G401.6 (cell line): ENCODE measurements around the gene POU2AF1.

ENCODE experiments used
- FAIRE-seq: peaks from 2 replicates; lab custom pipeline; 2012; peaks lifted over from hg19 to GRCh38; lab: Jason Lieb, UNC

Gene POU2AF1

GRCh38 chr11:111310723-111311122 lies 68.4 kb downstream of the POU2AF1 start:
- FAIRE-seq, result no peak

DNA sequence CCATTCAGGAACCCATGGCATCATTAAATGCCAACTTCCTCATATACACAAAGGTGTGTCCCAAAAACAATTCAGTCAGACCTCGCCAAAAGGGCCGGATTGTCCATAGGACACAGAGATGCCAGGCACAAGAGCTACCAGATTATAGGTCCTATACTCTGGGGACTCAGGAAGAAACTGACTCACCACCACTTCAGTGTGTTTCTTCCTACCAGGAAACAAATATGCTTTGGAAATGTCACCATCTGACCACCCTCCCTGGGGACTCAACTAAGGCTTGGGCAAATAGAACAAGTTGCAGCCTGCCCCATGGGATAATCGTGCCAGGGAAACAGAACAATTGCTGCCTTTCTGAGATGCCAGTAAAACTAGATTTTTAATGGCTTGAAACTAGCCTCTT lies 69.0 kb downstream of the POU2AF1 start:
- no peak for FAIRE-seq

DNA sequence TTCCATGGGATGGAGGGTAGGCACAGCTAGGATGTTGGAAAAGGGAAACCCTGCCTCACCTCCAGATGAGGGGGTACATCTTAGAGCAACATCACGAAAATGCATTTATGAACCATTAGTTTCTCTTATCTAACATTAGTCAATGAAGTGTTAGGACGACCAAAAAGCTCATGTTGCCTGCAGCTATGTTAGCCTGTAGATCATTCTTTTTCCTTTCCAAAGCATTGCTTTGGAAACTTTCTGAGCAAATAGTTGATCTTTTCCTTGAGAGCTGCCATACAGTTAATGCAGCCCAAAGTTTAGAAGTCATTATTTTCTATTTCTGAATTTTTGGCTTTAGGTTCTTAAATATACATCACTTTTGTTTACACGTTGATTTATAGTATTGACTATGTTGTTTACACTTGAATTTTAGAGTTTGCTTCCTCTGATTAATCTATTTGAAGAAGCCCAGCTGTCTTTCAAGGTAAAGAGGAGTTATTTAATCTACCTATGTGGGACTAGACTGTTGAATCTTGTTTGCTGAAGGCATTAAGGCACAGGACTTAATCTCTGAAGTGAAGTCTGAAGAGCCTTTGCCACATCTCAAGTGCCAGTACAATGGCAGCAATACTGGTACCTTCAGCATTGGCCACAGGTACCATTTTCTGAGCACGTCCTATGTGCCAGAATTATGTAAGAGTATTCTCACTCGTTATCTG lies 69.7 kb downstream of the POU2AF1 start:
- no peak for FAIRE-seq

DNA sequence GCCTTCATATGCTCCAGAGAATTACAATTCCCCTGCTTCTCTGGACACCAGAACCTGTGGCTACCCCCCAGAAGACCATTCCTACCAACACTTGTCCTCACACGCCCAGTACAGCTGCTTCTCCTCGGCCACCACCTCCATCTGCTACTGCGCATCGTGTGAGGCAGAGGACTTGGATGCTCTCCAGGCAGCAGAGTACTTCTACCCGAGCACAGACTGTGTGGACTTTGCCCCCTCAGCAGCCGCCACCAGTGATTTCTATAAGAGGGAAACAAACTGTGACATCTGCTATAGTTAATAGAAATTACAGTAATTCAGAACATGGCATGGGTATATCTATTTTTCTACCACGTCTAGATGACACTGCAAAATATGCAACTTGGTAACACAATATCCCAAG lies 70.9 kb downstream of the POU2AF1 start:
- no peak for FAIRE-seq

DNA sequence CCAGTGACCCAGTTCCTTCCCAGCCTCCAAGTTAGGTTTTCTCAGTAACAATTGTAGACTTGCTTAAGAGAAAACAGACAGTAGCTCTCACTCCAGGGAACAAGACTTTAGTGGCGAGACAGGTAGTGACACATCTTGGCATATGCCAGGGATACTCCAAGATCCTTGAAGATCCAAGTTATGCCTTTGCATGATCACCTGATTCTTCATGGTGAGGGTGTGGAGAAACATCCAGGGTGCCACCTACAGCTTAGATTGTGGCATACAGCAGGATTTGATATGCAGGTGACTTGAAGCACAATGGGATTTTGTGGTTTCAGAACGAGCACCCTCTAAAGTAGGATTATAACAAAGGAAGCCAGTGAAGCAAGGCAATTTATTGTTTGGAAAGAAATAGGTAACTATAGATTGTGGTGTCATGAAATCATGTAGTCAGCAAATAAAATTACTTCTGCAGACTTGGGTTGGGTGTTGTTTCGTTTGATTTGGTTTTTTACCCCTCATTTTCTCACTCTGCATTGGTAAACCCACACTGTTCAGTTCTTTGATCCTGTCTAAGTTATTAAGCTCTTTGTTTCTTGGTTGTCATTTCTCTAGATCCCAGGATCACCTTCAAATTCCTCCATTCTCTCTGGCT lies 71.5 kb downstream of the POU2AF1 start:
- no peak for FAIRE-seq

GRCh38 chr11:111306321-111306720 lies 72.8 kb downstream of the POU2AF1 start:
- FAIRE-seq, result no peak

GRCh38 chr11:111305876-111306275 lies 73.2 kb downstream of the POU2AF1 start:
- FAIRE-seq, result no peak

DNA sequence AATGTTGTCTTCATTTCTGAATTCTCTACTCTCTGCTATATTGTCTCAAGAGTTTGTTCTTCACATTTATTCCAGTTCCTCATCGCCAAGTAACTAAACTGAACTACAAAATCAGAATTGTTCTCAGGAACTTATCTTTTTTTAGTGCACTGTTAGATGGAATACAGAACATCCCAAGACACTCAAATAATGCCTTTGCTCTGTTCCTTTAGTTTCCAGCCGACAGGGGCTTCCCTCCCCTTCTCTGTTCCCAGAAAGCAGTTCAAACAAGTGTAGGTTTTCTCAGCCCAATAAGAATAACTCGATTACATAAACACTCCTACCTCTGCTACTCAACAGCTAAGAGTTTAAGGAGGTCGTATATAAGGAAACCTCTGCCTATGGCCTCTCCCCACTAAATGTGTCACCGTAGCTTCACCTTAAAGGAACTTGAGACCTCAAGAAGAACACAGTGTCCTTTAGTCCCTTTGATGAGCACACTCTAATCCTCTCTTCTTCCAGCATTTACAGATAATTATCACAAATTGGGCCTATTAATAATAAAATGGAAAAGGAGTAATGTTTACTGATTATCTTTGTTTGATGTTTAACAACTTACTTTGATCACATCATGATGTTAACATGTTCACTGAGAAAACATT lies 73.8 kb downstream of the POU2AF1 start:
- FAIRE-seq, result no peak

- FAIRE-seq, result no peak
These were observed 75.6 kb downstream of the POU2AF1 start for GRCh38 chr11:111303461-111303860.

DNA sequence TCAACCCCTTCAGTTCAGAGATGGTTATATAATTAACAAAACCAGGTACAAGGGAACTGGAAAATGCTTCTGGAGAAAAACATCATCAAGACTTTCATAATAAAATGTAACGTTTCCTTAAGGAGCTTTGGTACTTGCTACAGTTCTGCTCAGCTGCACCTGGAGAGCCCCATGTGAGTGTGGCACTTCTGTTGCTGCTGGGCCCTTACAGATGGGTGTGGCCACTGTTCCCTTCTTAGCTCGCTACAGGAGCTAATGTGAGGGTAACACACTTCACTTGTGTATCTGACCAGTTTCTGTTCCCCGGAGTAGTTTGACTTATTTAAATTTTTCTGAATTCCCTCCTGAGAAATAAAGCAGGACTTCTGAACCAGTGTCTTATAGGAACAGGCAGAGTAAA lies 76.8 kb downstream of the POU2AF1 start:
- FAIRE-seq, result no peak
